ENCODE results near the gene KDSR.

The KDSR gene

GRCh38 chr18:63367053-63367953 lies at the start of gene KDSR:
Gene KDSR (minus strand): TSS chr18:63367206. CDS start chr18:63367118, 88 bp downstream.
- DNase-seq (ENCODE audit: low spot score): peak; percentile 95

- DNase-seq (ENCODE audit: low spot score): no peak
These were observed 45.9 kb upstream of the KDSR start for GRCh38 chr18:63412953-63413352.

- peak; percentile 22 for DNase-seq (ENCODE audit: low spot score)
These were observed 43.8 kb upstream of the KDSR start for GRCh38 chr18:63410792-63411191.

GRCh38 chr18:63409301-63409700 lies 42.3 kb upstream of the KDSR start:
- peak; percentile 15 for DNase-seq (ENCODE audit: low spot score)

GRCh38 chr18:63407734-63408133 lies 40.7 kb upstream of the KDSR start:
- DNase-seq (ENCODE audit: low spot score): no peak

- DNase-seq (ENCODE audit: low spot score): no peak
These were observed 39.0 kb upstream of the KDSR start for GRCh38 chr18:63405986-63406385.

GRCh38 chr18:63402246-63403162 lies 35.5 kb upstream of the KDSR start:
- no peak for DNase-seq (ENCODE audit: low spot score)

- no peak for DNase-seq (ENCODE audit: low spot score)
These were observed 32.3 kb upstream of the KDSR start for GRCh38 chr18:63399300-63399699.

GRCh38 chr18:63397349-63397748 lies 30.3 kb upstream of the KDSR start:
- no peak for DNase-seq (ENCODE audit: low spot score)

- DNase-seq (ENCODE audit: low spot score): no peak
These were observed 28.5 kb upstream of the KDSR start for GRCh38 chr18:63395503-63395902.

GRCh38 chr18:63394954-63395353 lies 27.9 kb upstream of the KDSR start:
- no peak for DNase-seq (ENCODE audit: low spot score)

- DNase-seq (ENCODE audit: low spot score): no peak
These were observed 20.9 kb upstream of the KDSR start for GRCh38 chr18:63387861-63388260.

GRCh38 chr18:63382843-63383242 lies 15.8 kb upstream of the KDSR start:
- DNase-seq (ENCODE audit: low spot score): no peak

- peak; percentile 7 for DNase-seq (ENCODE audit: low spot score)
These were observed 12.6 kb upstream of the KDSR start for GRCh38 chr18:63379639-63379962.

- no peak for DNase-seq (ENCODE audit: low spot score)
These were observed 12.1 kb upstream of the KDSR start for GRCh38 chr18:63378919-63379638.

- no peak for DNase-seq (ENCODE audit: low spot score)
These were observed 10.4 kb upstream of the KDSR start for GRCh38 chr18:63377275-63377980.

GRCh38 chr18:63376538-63376937 lies 9.5 kb upstream of the KDSR start:
- DNase-seq (ENCODE audit: low spot score): no peak

- DNase-seq (ENCODE audit: low spot score): no peak
These were observed 7.5 kb upstream of the KDSR start for GRCh38 chr18:63374540-63374939.

GRCh38 chr18:63373161-63373560 lies 6.2 kb upstream of the KDSR start:
- DNase-seq (ENCODE audit: low spot score): no peak

- no peak for DNase-seq (ENCODE audit: low spot score)
These were observed 1.6 kb upstream of the KDSR start for GRCh38 chr18:63368611-63369010.

GRCh38 chr18:63366213-63367052 lies 573 bp downstream of the KDSR start:
- DNase-seq (ENCODE audit: low spot score): peak; percentile 80
